GM18867 (cell line): ENCODE measurements around the gene ADARB2.
"Not testable (repeated sequence)": the region's sequence is repeated elsewhere in the genome, so short reads cannot be mapped to it uniquely, and the experiment has no call there.

Source experiments
- ATAC-seq: cut with Tn5 transposase; IDR thresholded peaks from one replicate; pipeline ENCODE4 v1.9.1; 2021; ENCODE audit warnings: mild to moderate bottlenecking, moderate library complexity; ENCODE audit not compliant: unreplicated experiment

ADARB2 gene

DNA sequence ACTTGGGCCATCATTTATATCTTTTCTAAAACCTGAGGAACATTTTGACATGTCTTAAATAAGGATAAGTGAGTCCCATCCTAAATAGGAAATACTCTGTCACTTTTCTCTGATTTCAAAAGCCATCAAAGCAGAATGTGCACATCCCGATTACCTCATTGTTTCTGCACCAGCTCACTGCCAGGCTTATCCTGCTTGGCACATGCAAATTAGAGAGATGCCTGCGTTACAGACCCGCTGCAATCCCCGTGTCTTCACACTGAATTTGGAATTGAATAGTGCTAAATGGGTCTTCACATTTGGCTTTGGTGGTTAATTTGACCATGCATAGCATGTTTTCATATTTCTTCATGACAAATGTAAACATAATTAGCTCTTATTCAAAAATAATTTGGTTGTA lies 401.7 kb downstream of the ADARB2 start:
- no peak for ATAC-seq

DNA sequence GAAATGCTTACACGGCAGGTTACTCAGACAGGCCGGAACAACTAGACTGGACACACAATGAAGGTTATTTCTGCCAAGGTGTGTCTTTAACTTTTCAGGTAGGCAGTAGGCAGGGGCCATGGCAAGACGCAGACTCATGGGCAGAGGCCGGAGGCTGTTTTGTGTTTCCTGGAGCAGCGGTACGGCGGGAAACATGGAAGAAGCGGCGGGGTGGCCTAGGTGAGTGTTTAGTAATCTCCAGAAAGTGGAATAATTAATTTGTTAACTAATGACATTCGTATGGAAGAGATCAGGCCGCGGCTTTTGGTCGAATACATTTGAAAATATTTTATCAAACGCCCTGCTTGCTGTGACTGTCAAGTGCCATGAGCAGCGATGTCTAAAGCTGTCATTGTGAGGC lies 403.3 kb downstream of the ADARB2 start:
- no peak for ATAC-seq

- no peak for ATAC-seq
Measured at GRCh38 chr10:1331560-1331959, 405.8 kb downstream of the ADARB2 start.

GRCh38 chr10:1329622-1330021 lies 407.7 kb downstream of the ADARB2 start:
- ATAC-seq = no peak

- no peak for ATAC-seq
Measured at GRCh38 chr10:1328981-1329614, 408.2 kb downstream of the ADARB2 start.

- no peak for ATAC-seq
Measured at GRCh38 chr10:1328161-1328823, 409.0 kb downstream of the ADARB2 start.

GRCh38 chr10:1327759-1328158 lies 409.6 kb downstream of the ADARB2 start:
- no peak for ATAC-seq

DNA sequence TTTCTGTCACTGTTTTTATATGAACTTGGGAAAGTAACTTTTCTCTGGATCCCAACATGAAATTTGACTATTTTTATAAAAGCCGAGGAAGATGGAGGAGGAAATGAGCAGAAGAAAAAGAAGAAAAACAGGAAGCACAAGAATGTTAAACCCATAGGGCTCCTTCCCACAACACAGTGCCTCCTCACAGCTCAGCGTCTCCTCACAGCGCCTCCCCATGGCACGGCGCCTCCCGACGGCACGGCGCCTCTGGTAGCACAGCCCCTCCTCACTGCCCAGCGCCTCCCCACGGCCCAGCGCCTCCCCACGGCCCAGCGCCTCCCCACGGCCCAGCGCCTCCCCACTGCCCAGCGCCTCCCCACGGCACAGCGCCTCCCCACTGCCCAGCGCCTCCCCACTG lies 410.8 kb downstream of the ADARB2 start:
- not testable (repeated sequence) for ATAC-seq

DNA sequence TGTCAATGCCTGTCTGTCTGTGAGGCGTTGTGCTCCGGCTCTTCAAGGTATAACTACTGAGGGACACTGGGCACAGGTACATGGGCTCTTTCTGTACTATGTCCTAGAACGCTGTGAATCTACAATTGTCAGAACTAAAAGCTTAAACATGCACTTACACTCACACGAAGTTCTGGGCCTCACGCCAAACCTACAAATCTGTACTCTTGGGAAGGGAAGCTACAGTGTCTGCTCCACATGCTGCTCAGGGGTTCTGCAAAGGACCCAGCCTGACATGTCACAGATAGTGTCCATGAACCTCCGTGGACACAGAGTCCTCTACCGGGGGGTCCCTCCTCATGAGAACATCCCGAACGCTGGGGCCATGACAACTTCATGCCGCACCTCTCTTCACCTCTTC lies 412.4 kb downstream of the ADARB2 start:
- ATAC-seq = no peak

GRCh38 chr10:1323951-1324350 lies 413.4 kb downstream of the ADARB2 start:
- ATAC-seq = peak; percentile 67

- no peak for ATAC-seq
Measured at GRCh38 chr10:1320739-1321320, 416.5 kb downstream of the ADARB2 start.

DNA sequence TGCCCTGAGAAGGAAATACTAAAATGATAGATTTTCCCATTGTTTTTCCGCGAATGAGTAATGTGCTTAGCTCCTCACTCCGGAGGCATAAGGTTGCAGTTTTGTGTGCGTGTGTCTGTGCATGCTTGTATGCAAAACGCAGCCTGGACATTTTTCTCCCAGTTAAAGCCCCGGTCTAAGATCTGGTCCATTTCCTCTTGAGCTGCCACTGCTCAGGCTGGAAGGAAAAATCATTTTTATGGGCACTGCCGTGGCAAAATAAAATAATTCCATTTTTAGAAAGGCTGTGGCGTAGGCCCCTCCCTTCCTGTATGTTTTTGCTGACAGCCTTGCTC lies 420.5 kb downstream of the ADARB2 start:
- ATAC-seq = no peak

GRCh38 chr10:1316121-1316808 lies 421.1 kb downstream of the ADARB2 start:
- ATAC-seq = no peak

GRCh38 chr10:1315178-1315577 lies 422.1 kb downstream of the ADARB2 start:
- no peak for ATAC-seq

- ATAC-seq = no peak
Measured at GRCh38 chr10:1311726-1312125, 425.6 kb downstream of the ADARB2 start.

- ATAC-seq = no peak
Measured at GRCh38 chr10:1310271-1310789, 427.0 kb downstream of the ADARB2 start.

DNA sequence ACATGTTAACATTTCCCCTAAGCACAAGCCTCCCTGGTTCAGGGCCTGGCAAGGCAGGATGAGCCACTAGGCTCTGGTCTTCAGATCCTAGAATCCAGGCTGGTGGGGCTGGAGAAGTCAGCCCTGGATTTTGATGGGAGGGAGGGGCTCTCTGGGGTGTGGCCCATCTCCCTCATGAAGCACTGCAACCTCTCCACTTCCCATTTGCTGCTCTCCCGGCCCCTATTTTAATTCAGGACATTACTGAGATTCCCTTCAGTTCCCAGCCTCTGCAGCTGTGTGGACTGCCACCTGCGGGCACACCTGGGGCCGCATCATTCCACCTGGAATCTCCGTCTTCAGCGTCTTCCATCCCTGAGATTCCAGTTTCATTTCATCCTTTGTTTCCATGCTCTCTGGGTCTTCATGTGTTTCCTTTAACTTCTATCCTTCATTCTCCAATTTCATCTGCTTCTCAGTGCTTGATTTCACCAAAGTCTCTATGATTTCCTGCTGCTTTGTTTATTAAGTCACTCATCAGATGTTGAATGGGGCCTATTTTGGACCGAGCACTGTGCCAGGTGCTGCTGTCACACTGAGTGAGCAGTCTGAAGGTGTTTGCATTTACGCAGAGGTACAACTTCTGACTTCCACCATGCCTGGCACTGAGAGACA lies 427.6 kb downstream of the ADARB2 start:
- no peak for ATAC-seq

- ATAC-seq = no peak
Measured at GRCh38 chr10:1308962-1309616, 428.2 kb downstream of the ADARB2 start.

DNA sequence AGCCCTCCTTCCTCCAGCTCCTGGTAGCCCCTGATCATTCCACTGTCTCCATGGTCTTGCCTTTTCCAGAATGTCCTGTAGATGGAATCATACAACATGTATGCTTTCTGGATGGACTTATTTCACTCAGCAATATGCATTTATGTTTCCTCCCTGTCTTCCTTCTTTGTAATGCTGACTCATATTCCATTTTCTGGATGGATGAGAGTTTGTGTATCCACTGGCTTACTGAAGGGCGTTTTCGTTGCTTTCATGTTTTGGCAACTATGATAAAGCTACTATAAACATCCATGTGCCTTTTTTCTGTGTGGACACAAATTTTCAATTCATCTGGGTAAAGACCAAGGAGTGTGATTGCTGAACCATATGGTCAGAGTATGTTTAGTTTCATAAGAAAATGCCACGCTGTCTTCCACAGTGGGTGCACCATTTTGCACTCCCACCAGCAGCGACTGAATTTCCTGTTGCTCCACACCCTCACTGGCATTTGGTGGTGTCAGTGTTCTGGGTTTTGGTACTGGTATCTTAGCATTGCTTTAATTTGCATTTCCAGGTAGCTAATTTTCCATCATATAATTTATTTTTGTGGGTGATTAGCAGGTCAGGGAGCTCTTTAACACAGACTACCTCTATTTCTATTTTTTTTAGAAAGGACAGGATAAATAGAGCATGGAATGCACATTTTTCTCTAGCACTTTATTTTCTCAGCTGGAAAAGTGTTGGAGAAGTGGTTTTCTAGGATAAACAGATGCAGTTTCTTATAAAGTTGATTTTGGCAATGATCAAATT lies 429.0 kb downstream of the ADARB2 start:
- no peak for ATAC-seq

- no peak for ATAC-seq
Measured at GRCh38 chr10:1301143-1301542, 436.2 kb downstream of the ADARB2 start.
